H9 (cell line): Measurements from ENCODE around the gene PFKL. TPM values are rescaled to one million over a fixed set of nuclear protein-coding genes. Genes with fewer than 3 reads are reported as not detected.

Source experiments
- DNase-seq: peaks from one replicate; pipeline ENCODE4 v3.0.0-alpha.2; 2017
- H2AFZ ChIP-seq: one replicate; pipeline ENCODE4 v1.6.1; 2013; ENCODE audit warnings: mild to moderate bottlenecking, low read length, control low read depth, moderate library complexity
- H2AK5ac ChIP-seq: 2 replicates; pipeline ENCODE4 v1.6.1; 2013; ENCODE audit warnings: low read length, control low read depth, mixed read lengths; ENCODE audit not compliant: insufficient read length
- H2BK120ac ChIP-seq: one replicate; pipeline ENCODE4 v1.6.1; 2013; ENCODE audit warnings: low read depth, mild to moderate bottlenecking, low read length, control low read depth, inconsistent platforms; ENCODE audit not compliant: poor library complexity, severe bottlenecking
- H2BK12ac ChIP-seq: 2 replicates; pipeline ENCODE4 v1.6.1; 2013; ENCODE audit warnings: low read length, control low read depth, mixed read lengths, low read depth; ENCODE audit not compliant: insufficient read length
- H2BK15ac ChIP-seq: 2 replicates; pipeline ENCODE4 v1.6.1; 2013; ENCODE audit warnings: low read depth, low read length, control low read depth
- H2BK20ac ChIP-seq: one replicate; pipeline ENCODE4 v1.6.1; 2013; ENCODE audit warnings: low read depth, mild to moderate bottlenecking, low read length, control low read depth, inconsistent platforms; ENCODE audit not compliant: poor library complexity, severe bottlenecking
- H2BK5ac ChIP-seq: 2 replicates; pipeline ENCODE4 v1.6.1; 2013; ENCODE audit warnings: low read length, control low read depth, mixed read lengths; ENCODE audit not compliant: insufficient read length
- H3K14ac ChIP-seq: 2 replicates; pipeline ENCODE4 v1.6.1; 2013; ENCODE audit warnings: low read length, control low read depth; ENCODE audit not compliant: insufficient read depth
- H3K18ac ChIP-seq: 2 replicates; pipeline ENCODE4 v1.6.1; 2013; ENCODE audit warnings: low read depth, mild to moderate bottlenecking, mixed read lengths, low read length, control low read depth; ENCODE audit not compliant: insufficient read length
- H3K23ac ChIP-seq: 2 replicates; pipeline ENCODE4 v1.6.1; 2013; ENCODE audit warnings: low read length, control low read depth, mixed read lengths, low read depth; ENCODE audit not compliant: insufficient read length
- H3K23me2 ChIP-seq: 2 replicates; pipeline ENCODE4 v1.6.1; 2013; ENCODE audit warnings: low read depth, mild to moderate bottlenecking, mixed read lengths, low read length, control low read depth; ENCODE audit not compliant: insufficient read length, poor library complexity, severe bottlenecking
- H3K27ac ChIP-seq: 2 replicates; pipeline ENCODE4 v1.5.1; 2013; ENCODE audit warnings: low read length, control low read depth, mixed read lengths, low read depth; ENCODE audit not compliant: insufficient read length
- H3K27me3 ChIP-seq: 2 replicates; pipeline ENCODE4 v1.6.1; 2013; ENCODE audit warnings: low read length, control low read depth, inconsistent platforms; ENCODE audit not compliant: insufficient read depth
- H3K4ac ChIP-seq: 2 replicates; pipeline ENCODE4 v1.6.1; 2013; ENCODE audit warnings: low read depth, mild to moderate bottlenecking, control low read depth, inconsistent platforms, low read length, moderate library complexity
- H3K4me1 ChIP-seq: 2 replicates; pipeline ENCODE4 v1.6.1; 2013; ENCODE audit warnings: low read length, control low read depth, inconsistent platforms; ENCODE audit not compliant: insufficient read depth
- H3K4me2 ChIP-seq: 2 replicates; pipeline ENCODE4 v1.6.1; 2013; ENCODE audit warnings: low read length, control low read depth, mixed read lengths; ENCODE audit not compliant: insufficient read length, insufficient read depth
- H3K56ac ChIP-seq: 2 replicates; pipeline ENCODE4 v1.6.1; 2013; ENCODE audit warnings: low read depth, mild to moderate bottlenecking, mixed read lengths, low read length, control low read depth; ENCODE audit not compliant: insufficient read length
- H3K79me1 ChIP-seq: 2 replicates; pipeline ENCODE4 v1.6.1; 2013; ENCODE audit warnings: low read depth, mild to moderate bottlenecking, moderate library complexity, low read length, control low read depth, inconsistent platforms; ENCODE audit not compliant: insufficient read depth, poor library complexity, severe bottlenecking
- H3K79me2 ChIP-seq: 2 replicates; pipeline ENCODE4 v1.6.1; 2013; ENCODE audit warnings: low read length, control low read depth, inconsistent platforms; ENCODE audit not compliant: insufficient read depth
- H3K9ac ChIP-seq: 2 replicates; pipeline ENCODE4 v1.6.1; 2013; ENCODE audit warnings: low read length, control low read depth, mixed read lengths; ENCODE audit not compliant: insufficient read length; ENCODE audit errors: extremely low read depth
- H3K9me3 ChIP-seq: one replicate; pipeline ENCODE4 v1.6.1; 2013; ENCODE audit warnings: low read depth, low read length, inconsistent platforms; ENCODE audit not compliant: control insufficient read depth
- H3T11ph ChIP-seq: one replicate; pipeline ENCODE4 v1.6.1; 2013; ENCODE audit warnings: mild to moderate bottlenecking, low read length, control low read depth, inconsistent platforms
- H4K20me1 ChIP-seq: one replicate; pipeline ENCODE4 v1.6.1; 2013; ENCODE audit not compliant: control insufficient read depth, insufficient read length, insufficient read depth
- H4K5ac ChIP-seq: 2 replicates; pipeline ENCODE4 v1.6.1; 2013; ENCODE audit warnings: low read depth, mild to moderate bottlenecking, mixed read lengths, low read length, control low read depth; ENCODE audit not compliant: insufficient read length
- H4K8ac ChIP-seq: replicated peaks from 2 replicates; pipeline ENCODE4 v1.6.1; 2013; ENCODE audit warnings: low read length, control low read depth, mixed read lengths, low read depth; ENCODE audit not compliant: insufficient read length
- H4K91ac ChIP-seq: 2 replicates; pipeline ENCODE4 v1.6.1; 2013; ENCODE audit warnings: low read depth, mild to moderate bottlenecking, moderate library complexity, mixed read lengths, low read length, control low read depth; ENCODE audit not compliant: insufficient read length
- H3K27ac Mint-ChIP-seq, 3 experiments: 2 replicates in 2 of 3; 3 replicates in 1 of 3; pipeline ENCODE4 v1.8.0; 2020 to 2021; ENCODE audit warnings: mixed read lengths in 3 of 3, mild to moderate bottlenecking in 1 of 3, moderate library complexity in 1 of 3
- H3K27me3 Mint-ChIP-seq: 2 replicates; pipeline ENCODE4 v1.8.0; 2021; ENCODE audit warnings: low read depth, mild to moderate bottlenecking, moderate library complexity, mixed read lengths
- H3K36me3 Mint-ChIP-seq, 3 experiments: 2 replicates in 2 of 3; 3 replicates in 1 of 3; pipeline ENCODE4 v1.8.0; 2020 to 2021; ENCODE audit warnings: low read depth in 3 of 3, mixed read lengths in 3 of 3; ENCODE audit not compliant: insufficient read depth in 1 of 3
- H3K4me1 Mint-ChIP-seq, 2 experiments: 2 replicates each; pipeline ENCODE4 v1.8.0; 2020; ENCODE audit warnings: mixed read lengths in 2 of 2
- H3K4me3 Mint-ChIP-seq, 2 experiments: 2 replicates in 1 of 2; 3 replicates in 1 of 2; pipeline ENCODE4 v1.8.0; 2020 to 2021; ENCODE audit warnings: mild to moderate bottlenecking in 2 of 2, mixed read lengths in 2 of 2, moderate library complexity in 1 of 2
- H3K9me3 Mint-ChIP-seq, 2 experiments: 2 replicates in 1 of 2; 3 replicates in 1 of 2; pipeline ENCODE4 v1.8.0; 2020; ENCODE audit warnings: mild to moderate bottlenecking in 2 of 2, mixed read lengths in 2 of 2, moderate library complexity in 1 of 2
- CTCF ChIP-seq: fragments of 200-600 bp; sonication (generic); conservative IDR thresholded peaks from 3 replicates; pipeline ENCODE4 v1.8.0; 2021; ENCODE audit warnings: antibody characterized with exemption, mild to moderate bottlenecking
- WGBS: extraction: QIAGEN DNeasy Blood & Tissue Kit; methylation state at CpG from one replicate; pipeline ENCODE4 v1.1.7; 2013; ENCODE audit warnings: missing lambda C conversion rate, low lambda C conversion rate, mixed read lengths; ENCODE audit not compliant: insufficient read length; ENCODE audit errors: extremely low coverage; 5-methylcytosine and 5-hydroxymethylcytosine counted together
- total RNA-seq: library from RNA; stranded (reverse); gene quantifications from 2 replicates; pipeline ENCODE4 v1.2.1, GENCODE V29; 2021

PFKL gene
- total RNA-seq, 1 experiment from 2014 or later: 107 TPM

- Histone ChIP-seq H3K56ac (no peak overlapping the region), H2BK12ac (no peak overlapping the region), H2BK20ac (no peak overlapping the region), H3K14ac (no peak overlapping the region), H4K20me1 (no peaks in the 10 kb centered on the region), H2BK120ac (no peak overlapping the region), H3K79me2 (no peaks in the 10 kb centered on the region), H4K5ac (no peak overlapping the region), H2BK15ac (no peak overlapping the region), H3K23ac (no peak overlapping the region), H3K79me1 (no peaks in the 10 kb centered on the region), H2AFZ (no peak overlapping the region), H3K27me3 (no peaks in the 10 kb centered on the region), H3K18ac (no peak overlapping the region), H3K4ac (no peak overlapping the region), H4K8ac (no peak overlapping the region), H3K27ac (no peak overlapping the region), H3T11ph (no peak overlapping the region), H2AK5ac (no peak overlapping the region), H3K4me2 (no peak overlapping the region), H4K91ac (no peak overlapping the region), H2BK5ac (no peak overlapping the region), H3K9ac (no peak overlapping the region), H3K23me2 (no peaks in the 10 kb centered on the region), H3K4me1 (no peaks in the 10 kb centered on the region), H3K9me3 (no peaks in the 10 kb centered on the region)
- Mint-ChIP-seq H3K4me1 (peaks cover 2 to 9% of the 10 kb centered on the region in 2 experiments; a peak in 2 of 4 replicates), H3K4me3 (no peak overlapping the region; a peak in 2 of 5 replicates), H3K27ac (no peak overlapping the region), H3K9me3 (no peaks in the 10 kb centered on the region), H3K36me3 (peaks cover 7 to 33% (median 29%) of the 10 kb centered on the region in 3 experiments), H3K27me3 (no peaks in the 10 kb centered on the region; the same call in none of the 2 replicates)
- WGBS: no CpG with 5 or more reads among the region's 28 CpGs
- TF ChIP-seq CTCF: 0 out of 3 replicates have a peak, but pooled peaks have one; percentile 10
- no peak for DNase-seq
Measured at GRCh38 chr21:44310628-44311507, 11.0 kb downstream of the PFKL start.
